Measurements from ENCODE around the gene GNL1.
"Not testable (repeated sequence)": the region's sequence is repeated elsewhere in the genome, so short reads cannot be mapped to it uniquely, and the experiment has no call there.

Gene GNL1

GRCh38 chr6:30526444-30526843, 29.8 kb downstream of the GNL1 start:
- H3K27ac ChIP-seq (ENCODE audit: low read depth, low read length): not testable (repeated sequence)

GRCh38 chr6:30521952-30522351, 34.3 kb downstream of the GNL1 start:
- H3K9ac ChIP-seq (ENCODE audit: low read length); H3K27me3 ChIP-seq (ENCODE audit: control insufficient read depth, insufficient read depth, low read length); H3K4me1 ChIP-seq (ENCODE audit: control insufficient read depth, insufficient read depth, low read length); H3K4me3 ChIP-seq (ENCODE audit: low read depth, low read length); H3K27ac ChIP-seq (ENCODE audit: low read depth, low read length); H3K36me3 ChIP-seq (ENCODE audit: control insufficient read depth, insufficient read depth, low read length); H3K9me3 ChIP-seq (ENCODE audit: control insufficient read depth, insufficient read depth, low read depth, low read length): not testable (repeated sequence)

More at GRCh38 chr6:30526444-30526843, 29.8 kb downstream of the GNL1 start:
- H3K4me1 ChIP-seq (ENCODE audit: control insufficient read depth, insufficient read depth, low read length); H3K36me3 ChIP-seq (ENCODE audit: control insufficient read depth, insufficient read depth, low read length); H3K4me3 ChIP-seq (ENCODE audit: low read depth, low read length); H3K9ac ChIP-seq (ENCODE audit: low read length); H3K9me3 ChIP-seq (ENCODE audit: control insufficient read depth, insufficient read depth, low read depth, low read length); H3K27me3 ChIP-seq (ENCODE audit: control insufficient read depth, insufficient read depth, low read length): not testable (repeated sequence)

GRCh38 chr6:30521082-30521481, 35.2 kb downstream of the GNL1 start:
- not testable (repeated sequence) for H3K36me3 ChIP-seq (ENCODE audit: control insufficient read depth, insufficient read depth, low read length); H3K27ac ChIP-seq (ENCODE audit: low read depth, low read length); H3K27me3 ChIP-seq (ENCODE audit: control insufficient read depth, insufficient read depth, low read length); H3K4me1 ChIP-seq (ENCODE audit: control insufficient read depth, insufficient read depth, low read length); H3K9ac ChIP-seq (ENCODE audit: low read length); H3K4me3 ChIP-seq (ENCODE audit: low read depth, low read length); H3K9me3 ChIP-seq (ENCODE audit: control insufficient read depth, insufficient read depth, low read depth, low read length)

GRCh38 chr6:30520522-30520921, 35.8 kb downstream of the GNL1 start:
- Histone ChIP-seq H3K4me1 (ENCODE audit: control insufficient read depth, insufficient read depth, low read length) (no peaks in the 10 kb centered on the region; the same call in 1 of the 2 replicates), H3K4me3 (ENCODE audit: low read depth, low read length) (no peak overlapping the region), H3K27ac (ENCODE audit: low read depth, low read length) (no peak overlapping the region), H3K9ac (ENCODE audit: low read length) (no peak overlapping the region), H3K36me3 (ENCODE audit: control insufficient read depth, insufficient read depth, low read length) (no peaks in the 10 kb centered on the region), H3K27me3 (ENCODE audit: control insufficient read depth, insufficient read depth, low read length) (no peaks in the 10 kb centered on the region), H3K9me3 (ENCODE audit: control insufficient read depth, insufficient read depth, low read depth, low read length) (no peaks in the 10 kb centered on the region)

- not testable (repeated sequence) for H3K27ac ChIP-seq (ENCODE audit: low read depth, low read length)
These were observed 37.7 kb downstream of the GNL1 start for GRCh38 chr6:30518505-30519145.

GRCh38 chr6:30517767-30518504, 38.4 kb downstream of the GNL1 start:
- H3K4me3 ChIP-seq (ENCODE audit: low read depth, low read length): not testable (repeated sequence)

More at GRCh38 chr6:30518505-30519145, 37.7 kb downstream of the GNL1 start:
- H3K4me3 ChIP-seq (ENCODE audit: low read depth, low read length); H3K36me3 ChIP-seq (ENCODE audit: control insufficient read depth, insufficient read depth, low read length); H3K27me3 ChIP-seq (ENCODE audit: control insufficient read depth, insufficient read depth, low read length); H3K9ac ChIP-seq (ENCODE audit: low read length); H3K9me3 ChIP-seq (ENCODE audit: control insufficient read depth, insufficient read depth, low read depth, low read length): not testable (repeated sequence)
- peaks cover 11% of the 10 kb centered on the region for H3K4me1 ChIP-seq (ENCODE audit: control insufficient read depth, insufficient read depth, low read length)

GRCh38 chr6:30516754-30517076, 39.6 kb downstream of the GNL1 start:
- Histone ChIP-seq H3K9ac (ENCODE audit: low read length) (peak overlapping the region; percentile 14), H3K4me1 (ENCODE audit: control insufficient read depth, insufficient read depth, low read length) (peaks cover 11% of the 10 kb centered on the region), H3K4me3 (ENCODE audit: low read depth, low read length) (peak overlapping the region; percentile 57)
- H3K36me3 ChIP-seq (ENCODE audit: control insufficient read depth, insufficient read depth, low read length); H3K9me3 ChIP-seq (ENCODE audit: control insufficient read depth, insufficient read depth, low read depth, low read length); H3K27me3 ChIP-seq (ENCODE audit: control insufficient read depth, insufficient read depth, low read length); H3K27ac ChIP-seq (ENCODE audit: low read depth, low read length): not testable (repeated sequence)

More at GRCh38 chr6:30517767-30518504, 38.4 kb downstream of the GNL1 start:
- peaks cover 11% of the 10 kb centered on the region for H3K4me1 ChIP-seq (ENCODE audit: control insufficient read depth, insufficient read depth, low read length)
- not testable (repeated sequence) for H3K27ac ChIP-seq (ENCODE audit: low read depth, low read length); H3K27me3 ChIP-seq (ENCODE audit: control insufficient read depth, insufficient read depth, low read length); H3K9ac ChIP-seq (ENCODE audit: low read length); H3K9me3 ChIP-seq (ENCODE audit: control insufficient read depth, insufficient read depth, low read depth, low read length); H3K36me3 ChIP-seq (ENCODE audit: control insufficient read depth, insufficient read depth, low read length)

- peak overlapping the region; percentile 57 for H3K4me3 ChIP-seq (ENCODE audit: low read depth, low read length)
- H3K27me3 ChIP-seq (ENCODE audit: control insufficient read depth, insufficient read depth, low read length): no peaks in the 10 kb centered on the region
- H3K9me3 ChIP-seq (ENCODE audit: control insufficient read depth, insufficient read depth, low read depth, low read length): no peaks in the 10 kb centered on the region
- H3K36me3 ChIP-seq (ENCODE audit: control insufficient read depth, insufficient read depth, low read length): no peaks in the 10 kb centered on the region
- no peak overlapping the region; the same call in 1 of the 2 replicates for H3K27ac ChIP-seq (ENCODE audit: low read depth, low read length)
- peaks cover 11% of the 10 kb centered on the region for H3K4me1 ChIP-seq (ENCODE audit: control insufficient read depth, insufficient read depth, low read length)
- peak overlapping the region; percentile 32 for H3K9ac ChIP-seq (ENCODE audit: low read length)
These were observed 40.1 kb downstream of the GNL1 start for GRCh38 chr6:30515944-30516753.

- Histone ChIP-seq H3K4me1 (ENCODE audit: control insufficient read depth, insufficient read depth, low read length) (peaks cover 14% of the 10 kb centered on the region), H3K27ac (ENCODE audit: low read depth, low read length) (peak overlapping the region; percentile 12; the same call in 1 of the 2 replicates), H3K36me3 (ENCODE audit: control insufficient read depth, insufficient read depth, low read length) (no peaks in the 10 kb centered on the region), H3K4me3 (ENCODE audit: low read depth, low read length) (peak overlapping the region; percentile 57), H3K9ac (ENCODE audit: low read length) (peak overlapping the region; percentile 32), H3K9me3 (ENCODE audit: control insufficient read depth, insufficient read depth, low read depth, low read length) (no peaks in the 10 kb centered on the region), H3K27me3 (ENCODE audit: control insufficient read depth, insufficient read depth, low read length) (no peaks in the 10 kb centered on the region)
These were observed 41.2 kb downstream of the GNL1 start for GRCh38 chr6:30515106-30515505.

GRCh38 chr6:30513451-30513850, 42.8 kb downstream of the GNL1 start:
- Histone ChIP-seq H3K27ac (ENCODE audit: low read depth, low read length) (no peak overlapping the region), H3K4me1 (ENCODE audit: control insufficient read depth, insufficient read depth, low read length) (peaks cover 14% of the 10 kb centered on the region), H3K36me3 (ENCODE audit: control insufficient read depth, insufficient read depth, low read length) (no peaks in the 10 kb centered on the region), H3K4me3 (ENCODE audit: low read depth, low read length) (no peak overlapping the region), H3K9ac (ENCODE audit: low read length) (no peak overlapping the region), H3K27me3 (ENCODE audit: control insufficient read depth, insufficient read depth, low read length) (no peaks in the 10 kb centered on the region), H3K9me3 (ENCODE audit: control insufficient read depth, insufficient read depth, low read depth, low read length) (no peaks in the 10 kb centered on the region)

GRCh38 chr6:30511169-30511546, 45.1 kb downstream of the GNL1 start:
- no peak overlapping the region for H3K9ac ChIP-seq (ENCODE audit: low read length)
- no peak overlapping the region for H3K4me3 ChIP-seq (ENCODE audit: low read depth, low read length)
- H3K36me3 ChIP-seq (ENCODE audit: control insufficient read depth, insufficient read depth, low read length): no peaks in the 10 kb centered on the region
- peaks cover 14% of the 10 kb centered on the region for H3K4me1 ChIP-seq (ENCODE audit: control insufficient read depth, insufficient read depth, low read length)
- no peaks in the 10 kb centered on the region for H3K9me3 ChIP-seq (ENCODE audit: control insufficient read depth, insufficient read depth, low read depth, low read length)
- H3K27ac ChIP-seq (ENCODE audit: low read depth, low read length): no peak overlapping the region
- H3K27me3 ChIP-seq (ENCODE audit: control insufficient read depth, insufficient read depth, low read length): no peaks in the 10 kb centered on the region
